Right atrium auricular region (tissue), 2 donors: ENCODE measurements around the gene ACBD6. TPM values are rescaled to one million over a fixed set of nuclear protein-coding genes. Genes with fewer than 3 reads are reported as not detected.

Experiments
- DNase-seq: peaks from one replicate; pipeline ENCODE4 v3.0.0-alpha.2; 2019; ENCODE audit warnings: low spot score
- H3K27ac ChIP-seq, 2 donors: fragments of 200-600 bp; sonication (generic); 1 replicate in 1 of 2; 2 replicates in 1 of 2; pipeline ENCODE4 v1.5.1; 2016 to 2019
- H3K27me3 ChIP-seq, 2 donors: fragments of 200-600 bp; sonication (generic); one replicate each; pipeline versions ENCODE4 v1.5.1 to v1.6.0; 2017 to 2019
- H3K36me3 ChIP-seq: fragments of 200-600 bp; sonication (generic); one replicate; pipeline ENCODE4 v1.5.1; 2016
- H3K4me1 ChIP-seq, 2 donors: fragments of 200-600 bp; sonication (generic); one replicate each; pipeline versions ENCODE4 v1.5.1 to v1.6.0; 2017 to 2019
- H3K4me3 ChIP-seq, 2 donors: fragments of 200-600 bp; sonication (generic); 1 replicate in 1 of 2; 2 replicates in 1 of 2; pipeline ENCODE4 v1.5.1; 2017 to 2019; ENCODE audit warnings: mild to moderate bottlenecking in 1 of 2, moderate library complexity in 1 of 2
- H3K9me3 ChIP-seq, 2 donors: fragments of 200-600 bp; sonication (generic); one replicate each; pipeline ENCODE4 v1.5.1; 2019
- total RNA-seq, 2 donors: library from RNA; depleted of rRNA; stranded (reverse); fragments of >200 nt; gene quantifications; one replicate each; pipeline ENCODE4 v1.1.0, GENCODE V29; 2016
- TF ChIP-seq, protein P1 (sequence below), 2 donors: fragments of 200-600 bp; sonication (generic); IDR thresholded peaks; one replicate each; pipeline ENCODE4 v1.5.1; 2019; ENCODE audit warnings: antibody characterized with exemption in 2 of 2

ACBD6 gene
- total RNA-seq, 2 donors from 2014 or later, result 24.0 to 29.0 TPM

DNA sequence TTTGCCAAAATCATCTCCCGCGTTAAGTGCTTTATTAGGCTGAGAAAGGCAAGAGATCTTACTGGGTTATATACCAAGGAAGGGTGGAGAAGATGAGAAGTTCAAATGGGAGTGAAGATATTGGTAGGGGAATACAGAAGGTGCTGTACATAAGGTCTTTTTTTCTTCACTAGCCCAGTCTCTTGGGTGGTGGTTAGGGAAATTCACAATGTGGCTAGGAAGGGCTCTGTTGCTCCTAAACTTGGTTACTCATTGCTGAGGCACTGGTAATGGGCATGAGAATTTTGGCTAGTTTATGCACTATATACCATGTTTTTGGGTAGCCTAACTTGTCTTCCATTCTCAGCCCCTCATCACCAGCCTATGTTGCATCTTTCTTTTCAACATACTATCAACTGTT, 221.8 kb downstream of the ACBD6 start:
- H3K27me3 ChIP-seq, result no peaks in the 10 kb centered on the region
- no peak overlapping the region for H3K27ac ChIP-seq
- H3K4me3 ChIP-seq, result no peak overlapping the region
- no peaks in the 10 kb centered on the region for H3K4me1 ChIP-seq
- no peak for DNase-seq
- TF ChIP-seq, protein P1, sequence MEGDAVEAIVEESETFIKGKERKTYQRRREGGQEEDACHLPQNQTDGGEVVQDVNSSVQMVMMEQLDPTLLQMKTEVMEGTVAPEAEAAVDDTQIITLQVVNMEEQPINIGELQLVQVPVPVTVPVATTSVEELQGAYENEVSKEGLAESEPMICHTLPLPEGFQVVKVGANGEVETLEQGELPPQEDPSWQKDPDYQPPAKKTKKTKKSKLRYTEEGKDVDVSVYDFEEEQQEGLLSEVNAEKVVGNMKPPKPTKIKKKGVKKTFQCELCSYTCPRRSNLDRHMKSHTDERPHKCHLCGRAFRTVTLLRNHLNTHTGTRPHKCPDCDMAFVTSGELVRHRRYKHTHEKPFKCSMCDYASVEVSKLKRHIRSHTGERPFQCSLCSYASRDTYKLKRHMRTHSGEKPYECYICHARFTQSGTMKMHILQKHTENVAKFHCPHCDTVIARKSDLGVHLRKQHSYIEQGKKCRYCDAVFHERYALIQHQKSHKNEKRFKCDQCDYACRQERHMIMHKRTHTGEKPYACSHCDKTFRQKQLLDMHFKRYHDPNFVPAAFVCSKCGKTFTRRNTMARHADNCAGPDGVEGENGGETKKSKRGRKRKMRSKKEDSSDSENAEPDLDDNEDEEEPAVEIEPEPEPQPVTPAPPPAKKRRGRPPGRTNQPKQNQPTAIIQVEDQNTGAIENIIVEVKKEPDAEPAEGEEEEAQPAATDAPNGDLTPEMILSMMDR (IDR thresholded peaks at IDR 0.05), result no peak
- H3K36me3 ChIP-seq, result no peaks in the 10 kb centered on the region
- no peaks in the 10 kb centered on the region for H3K9me3 ChIP-seq

DNA sequence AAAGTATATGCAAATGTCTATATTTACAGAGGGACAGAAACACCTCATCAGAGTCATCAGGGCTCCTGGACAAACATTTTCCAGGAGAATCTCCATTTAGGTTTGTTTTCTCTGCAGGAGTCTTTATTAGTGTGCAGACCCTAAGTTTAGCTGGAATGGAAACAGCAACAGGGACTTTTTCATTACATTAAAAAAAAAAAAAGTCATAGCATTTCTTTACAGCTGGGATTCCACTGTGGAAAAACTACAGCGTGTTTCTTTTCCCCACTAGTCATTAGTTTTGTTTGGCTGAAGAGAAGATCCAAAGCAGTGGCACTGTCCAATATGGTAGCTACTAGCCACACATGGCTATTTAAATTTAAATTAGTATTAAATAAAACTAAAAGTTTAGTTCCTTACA, 222.7 kb downstream of the ACBD6 start:
- Histone ChIP-seq H3K36me3 (no peaks in the 10 kb centered on the region), H3K27ac (no peak overlapping the region), H3K9me3 (no peaks in the 10 kb centered on the region), H3K4me1 (no peaks in the 10 kb centered on the region), H3K4me3 (no peak overlapping the region), H3K27me3 (no peaks in the 10 kb centered on the region)
- TF ChIP-seq, protein P1 (IDR thresholded peaks at IDR 0.05), result no peak
- DNase-seq, result no peak

DNA sequence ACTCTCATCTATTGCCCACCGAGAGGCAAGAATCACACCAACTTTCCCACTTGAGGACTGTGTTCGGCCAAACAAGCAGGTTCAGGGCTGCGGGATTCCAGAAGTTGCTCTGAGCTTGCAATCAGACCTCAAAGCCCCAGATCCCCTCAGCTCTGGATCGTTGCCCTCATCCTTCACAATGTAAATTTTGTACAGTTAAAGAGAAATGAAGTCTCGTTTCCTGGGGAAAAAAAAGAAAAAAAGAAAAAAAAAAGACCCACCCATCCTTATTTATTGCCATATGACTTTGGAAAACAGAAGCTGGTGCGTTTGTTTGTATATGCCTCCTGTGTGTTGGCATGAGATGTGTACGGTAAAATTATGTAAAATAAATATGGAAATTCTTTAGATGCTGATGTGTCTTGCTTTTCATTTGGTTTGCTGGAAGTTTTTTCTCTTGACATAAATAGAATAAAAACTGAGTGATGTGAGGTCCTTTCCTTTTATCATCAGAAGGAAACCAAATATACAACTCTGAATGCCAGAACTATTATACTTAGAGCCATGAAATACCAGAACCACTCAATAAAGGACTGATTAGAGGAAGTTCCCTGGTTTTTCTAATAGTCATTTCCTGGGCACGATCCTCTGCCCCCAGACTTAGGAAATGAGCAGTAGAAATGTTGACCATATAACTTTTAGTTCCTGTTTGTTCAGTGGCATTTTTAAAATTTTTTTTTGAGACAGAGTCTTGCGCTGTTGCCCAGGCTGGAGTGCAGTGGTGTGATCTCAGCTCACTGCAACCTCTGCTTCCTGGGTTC, 223.6 kb downstream of the ACBD6 start:
- Histone ChIP-seq H3K4me1 (no peaks in the 10 kb centered on the region), H3K4me3 (no peak overlapping the region), H3K36me3 (no peaks in the 10 kb centered on the region), H3K27ac (no peak overlapping the region), H3K9me3 (no peaks in the 10 kb centered on the region), H3K27me3 (no peaks in the 10 kb centered on the region)
- DNase-seq, result no peak
- TF ChIP-seq, protein P1 (IDR thresholded peaks at IDR 0.05), result no peak

DNA sequence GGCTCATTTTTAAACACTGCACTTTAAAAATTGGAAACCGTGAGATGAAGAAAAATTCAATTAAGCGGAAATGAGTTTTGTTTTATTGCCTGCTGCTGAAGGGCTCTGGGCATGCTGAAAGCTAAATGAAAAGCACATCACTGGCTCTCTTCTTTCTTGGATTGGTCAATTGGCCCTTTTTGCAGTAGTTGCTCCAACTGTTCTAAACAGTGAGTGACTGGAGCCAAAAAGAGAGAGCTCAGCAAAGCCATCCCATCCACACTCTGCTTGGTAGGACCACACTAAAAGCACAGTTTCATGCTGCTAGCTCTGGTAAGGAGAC, 224.2 kb downstream of the ACBD6 start:
- TF ChIP-seq, protein P1 (IDR thresholded peaks at IDR 0.05), result no peak
- Histone ChIP-seq H3K36me3 (no peaks in the 10 kb centered on the region), H3K27ac (no peak overlapping the region), H3K9me3 (no peaks in the 10 kb centered on the region), H3K4me1 (no peaks in the 10 kb centered on the region), H3K4me3 (no peak overlapping the region), H3K27me3 (no peaks in the 10 kb centered on the region)
- DNase-seq, result no peak

DNA sequence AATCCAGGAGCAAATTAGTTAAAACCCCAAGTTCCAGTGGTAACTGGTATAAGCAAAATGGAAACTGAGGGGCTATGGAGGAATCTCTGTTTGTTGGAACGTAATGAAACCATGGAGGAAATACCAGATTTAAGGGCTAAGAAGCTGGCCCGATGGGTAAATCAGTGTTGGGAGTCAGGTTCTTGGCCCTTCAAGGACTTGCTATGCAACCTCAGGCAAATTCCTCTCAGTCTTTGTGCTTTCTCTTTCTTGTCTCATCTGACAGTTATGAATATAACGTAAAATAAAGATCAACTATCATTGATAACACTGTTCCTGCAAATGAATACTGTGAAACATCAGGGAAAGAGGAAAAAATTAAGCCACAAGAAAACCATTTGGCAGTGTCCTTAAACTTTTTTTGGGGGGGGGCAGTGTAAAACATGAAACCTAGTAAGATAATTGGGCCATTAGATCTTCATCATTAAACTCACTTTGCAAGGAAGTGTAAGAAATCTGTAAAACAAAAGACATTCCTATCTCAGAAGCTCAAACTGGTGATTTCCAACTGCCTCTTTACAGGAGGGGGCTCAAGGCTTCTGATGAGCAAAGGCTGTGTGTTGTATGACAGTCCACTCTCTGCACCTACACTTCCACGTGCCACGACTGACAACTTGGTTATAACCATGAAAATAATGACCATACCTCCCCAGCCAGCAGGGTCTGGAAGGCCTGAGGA, 224.7 kb downstream of the ACBD6 start:
- no peak overlapping the region for H3K27ac ChIP-seq
- no peak overlapping the region for H3K4me3 ChIP-seq
- H3K9me3 ChIP-seq, result no peaks in the 10 kb centered on the region
- H3K4me1 ChIP-seq, result no peaks in the 10 kb centered on the region
- TF ChIP-seq, protein P1 (IDR thresholded peaks at IDR 0.05), result no peak
- no peaks in the 10 kb centered on the region for H3K36me3 ChIP-seq
- no peaks in the 10 kb centered on the region for H3K27me3 ChIP-seq
- DNase-seq, result no peak
